BLaER1 treated with 17β-estradiol and CSF1 and Interleukin-3, amounts not matched to agents 10 nM and 100 nM (cell line): ENCODE measurements around the gene CD53.

ENCODE experiments used
- H3K27ac ChIP-seq, 11 experiments: shearing (Covaris generic); formaldehyde crosslinking; 2 replicates each; pipeline ENCODE4 v1.8.1; 2022
- H3K27me3 ChIP-seq, 11 experiments: shearing (Covaris generic); formaldehyde crosslinking; 2 replicates each; pipeline ENCODE4 v1.8.1; 2022
- H3K36me3 ChIP-seq, 11 experiments: shearing (Covaris generic); formaldehyde crosslinking; 2 replicates each; pipeline ENCODE4 v1.8.1; 2022
- H3K4me1 ChIP-seq, 10 experiments: shearing (Covaris generic); formaldehyde crosslinking; 2 replicates each; pipeline ENCODE4 v1.8.1; 2022
- H3K4me2 ChIP-seq, 11 experiments: shearing (Covaris generic); formaldehyde crosslinking; 2 replicates each; pipeline ENCODE4 v1.8.1; 2022
- H3K4me3 ChIP-seq, 10 experiments: shearing (Covaris generic); formaldehyde crosslinking; 2 replicates each; pipeline ENCODE4 v1.8.1; 2022
- H3K9ac ChIP-seq, 11 experiments: shearing (Covaris generic); formaldehyde crosslinking; 2 replicates each; pipeline ENCODE4 v1.8.1; 2022
- H3K9me3 ChIP-seq, 11 experiments: shearing (Covaris generic); formaldehyde crosslinking; replicated peaks in 1 of 11; 2 replicates each; pipeline ENCODE4 v1.8.1; 2022
- H4K20me1 ChIP-seq, 11 experiments: shearing (Covaris generic); formaldehyde crosslinking; 2 replicates each; pipeline ENCODE4 v1.8.1; 2022
- Cebpa-rat ChIP-seq, 11 experiments: shearing (Covaris generic); IDR thresholded peaks; 2 replicates each; pipeline ENCODE4 v1.8.1; 2022

The CD53 gene

DNA sequence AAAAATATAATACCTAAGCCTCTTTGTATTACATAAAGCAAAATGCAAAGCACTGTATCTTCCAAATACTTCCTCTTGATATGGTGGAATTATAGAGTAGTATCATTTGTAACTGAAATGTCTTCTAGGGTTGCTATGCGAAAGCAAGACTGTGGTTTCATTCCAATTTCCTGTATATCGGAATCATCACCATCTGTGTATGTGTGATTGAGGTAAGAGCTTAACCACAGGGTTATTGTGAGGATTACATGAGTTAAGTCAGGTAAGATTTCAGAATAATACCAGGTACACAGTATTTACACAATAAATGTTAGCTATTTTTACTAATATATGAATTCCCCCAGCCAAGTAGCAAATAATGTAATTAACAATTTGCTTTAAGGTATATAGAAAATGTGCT is 24.7 kb downstream of the CD53 start:
- Histone ChIP-seq H3K9me3 (no peaks in the 10 kb centered on the region), H3K9ac (no peak overlapping the region), H3K27me3 (no peaks in the 10 kb centered on the region), H3K27ac (no peak overlapping the region), H3K4me1 (peaks cover 14 to 31% (median 22%) of the 10 kb centered on the region in 10 experiments; a peak in 17 of 20 replicates), H3K36me3 (peaks cover 96 to 100% (median 99%) of the 10 kb centered on the region in 11 experiments), H3K4me2 (no peak overlapping the region), H4K20me1 (peaks cover 56 to 92% (median 74%) of the 10 kb centered on the region in 11 experiments), H3K4me3 (no peak overlapping the region)
- no peak for TF ChIP-seq Cebpa-rat (IDR thresholded peaks at IDR 0.05)

- Histone ChIP-seq H3K36me3 (peaks cover 89 to 100% (median 97%) of the 10 kb centered on the region in 11 experiments), H3K27ac (no peak overlapping the region), H3K27me3 (no peaks in the 10 kb centered on the region), H3K9me3 (no peaks in the 10 kb centered on the region), H3K4me2 (no peak overlapping the region), H3K9ac (no peak overlapping the region), H3K4me1 (peaks cover 5 to 22% (median 17%) of the 10 kb centered on the region in 10 experiments; a peak in 17 of 20 replicates), H3K4me3 (no peak overlapping the region), H4K20me1 (peaks cover 44 to 92% (median 66%) of the 10 kb centered on the region in 11 experiments; a peak in 21 of 22 replicates)
- no peak for TF ChIP-seq Cebpa-rat (IDR thresholded peaks at IDR 0.05)
These were observed 25.9 kb downstream of the CD53 start for GRCh38 chr1:110898734-110899457.

DNA sequence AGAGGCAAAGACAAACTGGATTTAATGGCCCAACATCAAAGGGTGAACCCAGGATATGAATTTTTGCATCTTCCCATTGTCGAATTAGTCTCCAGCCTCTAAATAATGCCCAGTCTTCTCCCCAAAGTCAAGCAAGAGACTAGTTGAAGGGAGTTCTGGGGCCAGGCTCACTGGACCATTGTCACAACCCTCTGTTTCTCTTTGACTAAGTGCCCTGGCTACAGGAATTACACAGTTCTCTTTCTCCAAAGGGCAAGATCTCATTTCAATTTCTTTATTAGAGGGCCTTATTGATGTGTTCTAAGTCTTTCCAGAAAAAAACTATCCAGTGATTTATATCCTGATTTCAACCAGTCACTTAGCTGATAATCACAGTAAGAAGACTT is 26.5 kb downstream of the CD53 start:
- Histone ChIP-seq H3K4me1 (peaks cover 0 to 18% (median 11%) of the 10 kb centered on the region in 10 experiments; a peak in 16 of 20 replicates), H3K27me3 (no peaks in the 10 kb centered on the region), H3K4me3 (no peak overlapping the region), H3K4me2 (no peak overlapping the region), H3K36me3 (peaks cover 83 to 99% (median 96%) of the 10 kb centered on the region in 11 experiments), H4K20me1 (peaks cover 38 to 91% (median 61%) of the 10 kb centered on the region in 11 experiments; a peak in 21 of 22 replicates), H3K27ac (no peak overlapping the region), H3K9me3 (no peaks in the 10 kb centered on the region), H3K9ac (no peak overlapping the region)
- no peak for TF ChIP-seq Cebpa-rat (IDR thresholded peaks at IDR 0.05)

DNA sequence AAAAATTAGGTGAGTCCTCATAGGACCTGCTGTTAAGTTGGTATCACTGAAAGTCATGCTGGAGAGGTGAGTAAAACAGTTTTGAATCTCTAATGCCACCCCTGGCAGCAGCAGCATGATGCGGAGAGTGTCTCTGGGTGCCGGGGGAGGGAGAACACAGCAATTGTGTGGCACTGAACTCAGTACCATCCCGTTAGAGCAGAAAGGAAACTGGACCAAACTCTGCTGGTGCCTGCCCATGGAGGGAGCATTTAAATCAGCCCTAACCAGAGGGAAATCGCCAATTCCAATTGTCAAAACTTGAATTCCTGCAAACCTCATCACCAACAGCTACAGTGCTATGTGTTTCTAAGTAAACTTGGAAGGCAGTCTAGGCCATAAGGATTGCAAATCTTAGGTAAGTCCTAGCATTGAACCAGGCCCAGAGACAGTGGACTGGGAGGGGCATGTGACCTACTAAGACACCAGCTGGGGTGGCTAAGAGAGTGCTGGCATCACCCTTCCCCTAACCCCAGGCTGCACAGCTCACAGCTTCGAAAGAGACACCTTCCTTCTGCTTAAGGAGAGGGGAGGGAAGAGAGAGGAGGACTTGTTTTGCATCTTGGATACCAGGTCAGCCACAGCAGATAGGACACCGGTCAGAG is 30.0 kb downstream of the CD53 start:
- H3K36me3 ChIP-seq = peaks cover 49 to 68% (median 62%) of the 10 kb centered on the region in 11 experiments

DNA sequence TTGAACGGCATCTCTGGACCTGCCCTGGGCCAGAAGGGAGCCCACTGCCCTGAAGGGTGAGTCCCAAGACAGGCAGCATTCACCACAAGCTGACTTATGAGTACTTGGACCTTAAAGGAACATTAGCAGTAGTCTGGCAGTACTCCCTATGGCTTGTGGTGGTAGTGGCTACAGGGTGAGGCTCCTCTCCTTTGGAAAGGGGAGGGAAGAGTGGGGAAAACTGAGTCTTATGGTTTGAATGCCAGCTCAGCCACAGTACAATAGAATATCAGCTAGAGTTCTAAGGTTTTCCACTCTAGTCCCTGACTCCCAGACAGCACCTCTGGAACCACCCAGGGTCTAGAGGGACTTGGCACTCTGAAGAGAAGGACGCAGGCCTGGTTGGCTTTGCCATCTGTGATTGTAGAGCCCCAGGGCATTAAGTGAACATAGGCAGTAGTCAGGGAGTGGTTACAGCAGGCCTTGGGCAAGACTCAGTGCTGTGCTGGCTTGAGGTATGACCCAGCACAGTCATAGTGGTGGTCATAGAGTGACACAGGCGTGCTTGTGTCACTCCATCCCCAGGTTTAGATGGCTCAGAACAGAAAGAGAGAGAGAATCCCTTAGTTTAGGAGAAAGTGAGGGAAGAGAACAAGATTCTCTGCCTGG is 31.0 kb downstream of the CD53 start:
- no peaks in the 10 kb centered on the region for H3K9me3 ChIP-seq
- H3K27me3 ChIP-seq = no peaks in the 10 kb centered on the region
- H3K27ac ChIP-seq = peak overlapping the region in 3 of 11 experiments; percentile 2 to 34 (median 33); a peak in 4 of 22 replicates
- no peaks in the 10 kb centered on the region for H3K4me1 ChIP-seq
- peaks cover 39 to 57% (median 51%) of the 10 kb centered on the region in 11 experiments for H3K36me3 ChIP-seq
- H3K4me3 ChIP-seq = no peak overlapping the region
- TF ChIP-seq Cebpa-rat (IDR thresholded peaks at IDR 0.05) = no peak
- H4K20me1 ChIP-seq = peaks cover 0 to 46% (median 18%) of the 10 kb centered on the region in 11 experiments; a peak in 17 of 22 replicates
- no peak overlapping the region for H3K4me2 ChIP-seq
- no peak overlapping the region for H3K9ac ChIP-seq

More for the DNA sequence above, 30.0 kb downstream of the CD53 start:
- Histone ChIP-seq H3K27me3 (no peaks in the 10 kb centered on the region), H3K9me3 (no peaks in the 10 kb centered on the region), H3K4me3 (no peak overlapping the region), H4K20me1 (peaks cover 3 to 56% (median 28%) of the 10 kb centered on the region in 11 experiments; a peak in 17 of 22 replicates), H3K27ac (no peak overlapping the region), H3K4me1 (no peaks in the 10 kb centered on the region), H3K9ac (no peak overlapping the region), H3K4me2 (no peak overlapping the region)
- TF ChIP-seq Cebpa-rat (IDR thresholded peaks at IDR 0.05) = no peak

- TF ChIP-seq Cebpa-rat (IDR thresholded peaks at IDR 0.05) = no peak
- no peak overlapping the region for H3K9ac ChIP-seq
- peaks cover 14 to 45% (median 20%) of the 10 kb centered on the region in 11 experiments for H3K9me3 ChIP-seq
- peaks cover 0 to 13% (median 7%) of the 10 kb centered on the region in 10 experiments; a peak in 11 of 20 replicates for H3K4me1 ChIP-seq
- H3K4me3 ChIP-seq = no peak overlapping the region
- H3K36me3 ChIP-seq = peaks cover 0 to 10% (median 0%) of the 10 kb centered on the region in 11 experiments; a peak in 2 of 22 replicates
- no peak overlapping the region for H3K4me2 ChIP-seq
- H3K27me3 ChIP-seq = no peaks in the 10 kb centered on the region
- H3K27ac ChIP-seq = no peak overlapping the region
- no peaks in the 10 kb centered on the region for H4K20me1 ChIP-seq
These were observed 39.8 kb downstream of the CD53 start for GRCh38 chr1:110912784-110913183.

DNA sequence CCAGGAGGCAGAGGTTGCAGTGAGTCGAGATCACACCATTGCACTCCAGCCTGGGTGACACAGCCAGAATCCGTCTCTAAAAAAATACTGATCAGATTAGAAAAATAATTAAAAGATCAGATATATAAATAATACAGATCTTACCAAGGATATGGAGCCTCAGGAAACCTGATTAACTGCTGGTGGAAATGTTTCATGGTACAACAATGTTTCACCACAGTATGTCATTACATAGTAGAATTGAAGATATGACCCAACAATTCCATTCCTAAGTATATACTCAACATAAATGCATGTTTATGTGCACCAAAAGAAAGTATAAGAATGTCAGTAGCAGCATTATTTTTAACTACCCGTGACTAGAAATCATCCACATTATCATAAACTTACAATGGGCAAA is 41.7 kb downstream of the CD53 start:
- H4K20me1 ChIP-seq = no peaks in the 10 kb centered on the region
- H3K9me3 ChIP-seq = peaks cover 14 to 45% (median 20%) of the 10 kb centered on the region in 11 experiments
- no peak overlapping the region for H3K27ac ChIP-seq
- no peak overlapping the region for H3K4me3 ChIP-seq
- no peaks in the 10 kb centered on the region for H3K27me3 ChIP-seq
- H3K9ac ChIP-seq = no peak overlapping the region
- H3K4me2 ChIP-seq = no peak overlapping the region
- peaks cover 0 to 13% (median 7%) of the 10 kb centered on the region in 10 experiments; a peak in 11 of 20 replicates for H3K4me1 ChIP-seq
- H3K36me3 ChIP-seq = peaks cover 0 to 10% (median 0%) of the 10 kb centered on the region in 11 experiments; a peak in 2 of 22 replicates
- no peak for TF ChIP-seq Cebpa-rat (IDR thresholded peaks at IDR 0.05)

DNA sequence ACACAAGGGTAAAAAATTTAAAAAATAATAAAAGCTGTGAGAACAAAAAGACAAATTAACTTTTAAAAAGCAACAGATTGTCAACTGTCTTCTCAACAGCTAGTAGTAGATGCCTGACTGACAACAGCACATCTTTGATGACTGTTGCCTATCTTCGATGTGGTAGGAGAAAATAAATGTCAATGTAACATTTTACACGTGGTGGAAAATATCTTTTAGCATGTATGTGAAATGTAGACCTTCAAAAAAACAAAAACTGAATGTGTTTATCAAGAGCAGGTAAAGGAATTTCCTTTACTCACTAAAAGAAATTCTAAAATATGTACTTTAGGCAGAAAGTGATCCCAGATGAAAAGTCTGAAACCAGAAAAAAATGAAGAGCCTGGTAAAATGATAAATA is 42.9 kb downstream of the CD53 start:
- H3K9me3 ChIP-seq = peaks cover 14 to 38% (median 20%) of the 10 kb centered on the region in 11 experiments
- H4K20me1 ChIP-seq = no peaks in the 10 kb centered on the region
- no peak overlapping the region; a peak in 1 of 22 replicates for H3K4me2 ChIP-seq
- peaks cover 0 to 10% (median 0%) of the 10 kb centered on the region in 11 experiments; a peak in 2 of 22 replicates for H3K36me3 ChIP-seq
- no peak overlapping the region for H3K9ac ChIP-seq
- peaks cover 0 to 13% (median 7%) of the 10 kb centered on the region in 10 experiments; a peak in 11 of 20 replicates for H3K4me1 ChIP-seq
- no peaks in the 10 kb centered on the region for H3K27me3 ChIP-seq
- no peak for TF ChIP-seq Cebpa-rat (IDR thresholded peaks at IDR 0.05)
- H3K27ac ChIP-seq = no peak overlapping the region
- H3K4me3 ChIP-seq = no peak overlapping the region
